HAP-1 (cell line): ENCODE measurements around the gene MECR.
A peak's percentile ranks its signal among the peaks of the same experiment; 100 is the strongest.

Experiments used
- DNase-seq, 2 experiments: peaks; one replicate each; pipeline ENCODE4 v3.0.0-alpha.2; 2016 to 2020; ENCODE audit warnings: low spot score in 2 of 2
- H3K27me3 ChIP-seq: fragments of 250-450 bp; sonication (Bioruptor Pico); 2 replicates; pipeline ENCODE4 v1.5.1; 2020; ENCODE audit warnings: low read depth, mild to moderate bottlenecking, moderate library complexity
- H3K36me3 ChIP-seq: fragments of 250-450 bp; sonication (Bioruptor Pico); replicated peaks from 2 replicates; pipeline ENCODE4 v1.5.1; 2020; ENCODE audit warnings: mild to moderate bottlenecking
- H3K4me1 ChIP-seq: fragments of 250-450 bp; sonication (Bioruptor Pico); 2 replicates; pipeline ENCODE4 v1.5.1; 2020; ENCODE audit warnings: mild to moderate bottlenecking
- H3K4me3 ChIP-seq: fragments of 250-450 bp; sonication (Bioruptor Pico); 2 replicates; pipeline ENCODE4 v1.5.1; 2020; ENCODE audit warnings: mild to moderate bottlenecking, moderate library complexity
- H3K9me3 ChIP-seq: fragments of 250-450 bp; sonication (Bioruptor Pico); 2 replicates; pipeline ENCODE4 v1.5.1; 2020; ENCODE audit warnings: mild to moderate bottlenecking, moderate library complexity
- in situ Hi-C: fragments of 300-500 bp; cut with MboI; formaldehyde crosslinking; loops from 3 replicates; pipeline ENCODE4 v1.14.3; 2020; ENCODE audit warnings: low sequenced_read_pairs, inconsistent platforms, mixed read lengths

Gene MECR

GRCh38 chr1:29248409-29248808 is 17.7 kb upstream of the MECR start:
- in situ Hi-C loops = loop anchor here (10.0 to 25.0 kb wide), 3 partner anchors 836 to 1664 kb away; partner anchors contain the start of gene SDC3
- H3K27me3 ChIP-seq = no peaks in the 10 kb centered on the region
- H3K4me3 ChIP-seq = no peak overlapping the region

GRCh38 chr1:29247571-29248273 is 17.0 kb upstream of the MECR start:
- peaks cover 8% of the 10 kb centered on the region; the same call in 1 of the 2 replicates for H3K4me1 ChIP-seq
- in situ Hi-C loops = loop anchor here (10.0 to 25.0 kb wide), 3 partner anchors 837 to 1665 kb away; partner anchors contain the start of gene SDC3

More at GRCh38 chr1:29248409-29248808, 17.7 kb upstream of the MECR start:
- H3K36me3 ChIP-seq = no peaks in the 10 kb centered on the region
- DNase-seq = no peak
- no peaks in the 10 kb centered on the region for H3K9me3 ChIP-seq
- peaks cover 8% of the 10 kb centered on the region; the same call in 1 of the 2 replicates for H3K4me1 ChIP-seq

GRCh38 chr1:29247044-29247443 is 16.3 kb upstream of the MECR start:
- H3K4me3 ChIP-seq = no peak overlapping the region
- no peaks in the 10 kb centered on the region for H3K27me3 ChIP-seq
- no peaks in the 10 kb centered on the region for H3K36me3 ChIP-seq
- in situ Hi-C loops = loop anchor here (10.0 to 25.0 kb wide), 3 partner anchors 838 to 1665 kb away; partner anchors contain the start of gene SDC3
- no peaks in the 10 kb centered on the region for H3K9me3 ChIP-seq
- no peak for DNase-seq
- H3K4me1 ChIP-seq = peaks cover 8% of the 10 kb centered on the region; the same call in 1 of the 2 replicates

More at GRCh38 chr1:29247571-29248273, 17.0 kb upstream of the MECR start:
- Histone ChIP-seq H3K27me3 (no peaks in the 10 kb centered on the region), H3K36me3 (no peaks in the 10 kb centered on the region), H3K4me3 (no peak overlapping the region), H3K9me3 (no peaks in the 10 kb centered on the region)
- DNase-seq = no peak

- no peaks in the 10 kb centered on the region for H3K36me3 ChIP-seq
- H3K4me3 ChIP-seq = no peak overlapping the region
- peaks cover 8% of the 10 kb centered on the region; the same call in 1 of the 2 replicates for H3K4me1 ChIP-seq
- no peaks in the 10 kb centered on the region for H3K9me3 ChIP-seq
- no peaks in the 10 kb centered on the region for H3K27me3 ChIP-seq
- DNase-seq = no peak
- in situ Hi-C loops = loop anchor here (10.0 to 25.0 kb wide), 3 partner anchors 839 to 1666 kb away; partner anchors contain the start of gene SDC3
Measured at GRCh38 chr1:29245876-29246275, 15.1 kb upstream of the MECR start.

GRCh38 chr1:29245261-29245660 is 14.5 kb upstream of the MECR start:
- H3K27me3 ChIP-seq = no peaks in the 10 kb centered on the region
- peaks cover 9% of the 10 kb centered on the region for H3K4me1 ChIP-seq
- no peaks in the 10 kb centered on the region for H3K9me3 ChIP-seq
- no peaks in the 10 kb centered on the region for H3K36me3 ChIP-seq
- H3K4me3 ChIP-seq = no peak overlapping the region
- no peak for DNase-seq
- in situ Hi-C loops = loop anchor here (10.0 to 25.0 kb wide), 3 partner anchors 840 to 1667 kb away; partner anchors contain the start of gene SDC3

GRCh38 chr1:29243871-29244200 is 13.1 kb upstream of the MECR start:
- Histone ChIP-seq H3K9me3 (no peaks in the 10 kb centered on the region), H3K36me3 (no peaks in the 10 kb centered on the region), H3K4me1 (peaks cover 13% of the 10 kb centered on the region), H3K27me3 (no peaks in the 10 kb centered on the region), H3K4me3 (no peak overlapping the region)
- no peak for DNase-seq
- in situ Hi-C loops = loop anchor here (10.0 to 25.0 kb wide), 3 partner anchors 841 to 1668 kb away; partner anchors contain the start of gene SDC3

GRCh38 chr1:29243023-29243870 is 12.5 kb upstream of the MECR start:
- no peaks in the 10 kb centered on the region for H3K27me3 ChIP-seq
- H3K4me1 ChIP-seq = peaks cover 15% of the 10 kb centered on the region
- no peak overlapping the region for H3K4me3 ChIP-seq
- DNase-seq = no peak
- in situ Hi-C loops = loop anchor here (10.0 to 25.0 kb wide), 3 partner anchors 842 to 1669 kb away; partner anchors contain the start of gene SDC3
- no peaks in the 10 kb centered on the region for H3K9me3 ChIP-seq
- H3K36me3 ChIP-seq = no peaks in the 10 kb centered on the region

GRCh38 chr1:29240986-29241385 is 10.3 kb upstream of the MECR start:
- H3K4me1 ChIP-seq = peaks cover 17% of the 10 kb centered on the region
- H3K36me3 ChIP-seq = no peaks in the 10 kb centered on the region; the same call in 1 of the 2 replicates
- H3K27me3 ChIP-seq = no peaks in the 10 kb centered on the region
- no peaks in the 10 kb centered on the region for H3K9me3 ChIP-seq
- DNase-seq = no peak
- H3K4me3 ChIP-seq = no peak overlapping the region
- in situ Hi-C loops = loop anchor here (10.0 to 25.0 kb wide), 3 partner anchors 844 to 1671 kb away; partner anchors contain the start of gene SDC3

- H3K4me1 ChIP-seq = peaks cover 19% of the 10 kb centered on the region
- H3K4me3 ChIP-seq = no peak overlapping the region
- in situ Hi-C loops = loop anchor here (10.0 to 25.0 kb wide), 3 partner anchors 844 to 1672 kb away; partner anchors contain the start of gene SDC3
- H3K36me3 ChIP-seq = no peaks in the 10 kb centered on the region; the same call in 1 of the 2 replicates
- no peaks in the 10 kb centered on the region for H3K27me3 ChIP-seq
- H3K9me3 ChIP-seq = no peaks in the 10 kb centered on the region
- peak in 1 of 2 experiments; percentile 54 for DNase-seq
Measured at GRCh38 chr1:29240400-29240837, 9.7 kb upstream of the MECR start.

- peaks cover 19% of the 10 kb centered on the region for H3K4me1 ChIP-seq
- peak; percentile 64 for DNase-seq
- in situ Hi-C loops = loop anchor here (5.0 to 25.0 kb wide), 3 partner anchors 1146 to 1673 kb away; partner anchors contain the start of gene SDC3
- peak overlapping the region; percentile 52 for H3K4me3 ChIP-seq
- H3K27me3 ChIP-seq = no peaks in the 10 kb centered on the region
- no peaks in the 10 kb centered on the region; the same call in 1 of the 2 replicates for H3K36me3 ChIP-seq
- no peaks in the 10 kb centered on the region for H3K9me3 ChIP-seq
Measured at GRCh38 chr1:29239142-29239541, 8.4 kb upstream of the MECR start.

- Histone ChIP-seq H3K4me3 (peak overlapping the region; percentile 52), H3K4me1 (peaks cover 19% of the 10 kb centered on the region), H3K36me3 (no peaks in the 10 kb centered on the region; the same call in 1 of the 2 replicates), H3K9me3 (no peaks in the 10 kb centered on the region), H3K27me3 (no peaks in the 10 kb centered on the region)
- in situ Hi-C loops = loop anchor here (5.0 to 25.0 kb wide), 3 partner anchors 1146 to 1674 kb away; partner anchors contain the start of gene SDC3
- peak in 1 of 2 experiments; percentile 40 for DNase-seq
Measured at GRCh38 chr1:29238620-29239002, 7.9 kb upstream of the MECR start.

GRCh38 chr1:29237852-29238619 is 7.3 kb upstream of the MECR start:
- Histone ChIP-seq H3K36me3 (no peaks in the 10 kb centered on the region; the same call in 1 of the 2 replicates), H3K4me1 (peaks cover 19% of the 10 kb centered on the region), H3K9me3 (no peaks in the 10 kb centered on the region), H3K4me3 (peak overlapping the region; percentile 52), H3K27me3 (no peaks in the 10 kb centered on the region)
- DNase-seq = peak in 1 of 2 experiments; percentile 65
- in situ Hi-C loops = loop anchor here (5.0 to 25.0 kb wide), 3 partner anchors 1147 to 1674 kb away; partner anchors contain the start of gene SDC3
